K562 (cell line): ENCODE results near the gene BMP3. TPM values are rescaled to one million over a fixed set of nuclear protein-coding genes. Genes with fewer than 3 reads are reported as not detected.

ENCODE experiments used
- ATAC-seq: fragments of 200-7000 bp; cut with Tn5 transposase; 3 replicates; pipeline ENCODE4 v1.9.1; 2020; ENCODE audit warnings: moderate library complexity
- BruUV-seq: library from RNA; stranded (reverse); fragments of 400-500 nt; replicated peaks from 2 replicates; lab custom pipeline; 2021; lab: Mats Ljungman, UMichigan
- CTCF ChIA-PET: fragments of 300-600 bp; formaldehyde crosslinking; extraction: SDS; loops from one replicate; lab custom pipeline; 2021; ENCODE audit warnings: low intra/inter-chr PET ratio; lab: Yijun Ruan, JAX
- POLR2A ChIA-PET: fragments of 300-600, 350-650 bp; sonication (Branson Sonifier 250); formaldehyde crosslinking; extraction: SDS; loops from one replicate; lab custom pipeline; 2021; ENCODE audit warnings: antibody characterized with exemption, inconsistent platforms; lab: Yijun Ruan, JAX
- DNase-seq, 4 experiments: peaks; one replicate each; pipeline versions ENCODE4 v3.0.0 to v3.0.0-alpha.2; 2011 to 2018; ENCODE audit warnings: low spot score in 3 of 4, mixed read lengths in 3 of 4; ENCODE audit errors: extremely low read depth in 1 of 4
- FAIRE-seq: peaks from 2 replicates; lab custom pipeline; 2011; peaks lifted over from hg19 to GRCh38; lab: Jason Lieb, UNC
- H2AFZ ChIP-seq: 2 replicates; pipeline ENCODE4 v1.6.0; 2011; ENCODE audit warnings: low read depth, low read length, control low read depth, inconsistent platforms
- H3K27ac ChIP-seq: fragments of 200-600 bp; 3 replicates; pipeline ENCODE4 v1.8.0; 2011; ENCODE audit warnings: low read depth, mild to moderate bottlenecking, control low read depth, inconsistent platforms, low read length, moderate library complexity, mixed read lengths; ENCODE audit errors: extremely low read depth
- H3K27me3 ChIP-seq, 2 experiments: fragments of 300-600 bp in 1 of 2; 2 replicates in 1 of 2; 3 replicates in 1 of 2; pipeline versions ENCODE4 v1.6.0 to v1.8.0; 2011; ENCODE audit warnings: inconsistent platforms in 2 of 2, low read length in 2 of 2, mild to moderate bottlenecking in 1 of 2, mixed read lengths in 1 of 2, moderate library complexity in 1 of 2; ENCODE audit not compliant: control insufficient read depth in 2 of 2, insufficient read depth in 2 of 2
- H3K36me3 ChIP-seq: fragments of 300-600 bp; 3 replicates; pipeline ENCODE4 v1.8.0; 2011; ENCODE audit warnings: mild to moderate bottlenecking, low read length, inconsistent platforms; ENCODE audit not compliant: control insufficient read depth, insufficient read depth
- H3K4me1 ChIP-seq, 2 experiments: fragments of 200-600 bp in 1 of 2; replicated peaks in 1 of 2; 2 replicates in 1 of 2; 3 replicates in 1 of 2; pipeline versions ENCODE4 v1.5.1 to v1.8.0; 2011; ENCODE audit warnings: inconsistent platforms in 2 of 2, low read length in 2 of 2, mild to moderate bottlenecking in 1 of 2, mixed read lengths in 1 of 2, moderate library complexity in 1 of 2; ENCODE audit not compliant: control insufficient read depth in 2 of 2, insufficient read depth in 2 of 2
- H3K4me2 ChIP-seq: 2 replicates; pipeline ENCODE4 v1.6.1; 2011; ENCODE audit warnings: low read length, control low read depth, inconsistent platforms, mixed read lengths; ENCODE audit not compliant: insufficient read depth
- H3K4me3 ChIP-seq: fragments of 200-600 bp; sonication (generic), shearing (Covaris generic); 2 replicates; pipeline ENCODE4 v1.5.1; 2016; ENCODE audit warnings: control low read depth, inconsistent platforms
- H3K79me2 ChIP-seq: fragments of 200-600 bp; 3 replicates; pipeline ENCODE4 v1.8.0; 2011; ENCODE audit warnings: low read length, inconsistent platforms; ENCODE audit not compliant: control insufficient read depth, insufficient read depth
- H3K9ac ChIP-seq, 2 experiments: 2 replicates each; pipeline versions ENCODE4 v1.6.0 to v1.6.1; 2011; ENCODE audit warnings: low read depth in 2 of 2, low read length in 2 of 2, control low read depth in 1 of 2, inconsistent platforms in 1 of 2, mild to moderate bottlenecking in 1 of 2, mixed read lengths in 1 of 2; ENCODE audit not compliant: insufficient read depth in 1 of 2
- H3K9me1 ChIP-seq: one replicate; pipeline ENCODE4 v1.6.0; 2011; ENCODE audit warnings: inconsistent platforms, mild to moderate bottlenecking, low read length, moderate library complexity; ENCODE audit not compliant: control insufficient read depth, insufficient read depth
- H3K9me3 ChIP-seq: replicated peaks from 2 replicates; pipeline ENCODE4 v1.5.1; 2011; ENCODE audit warnings: low read depth, low read length, inconsistent platforms; ENCODE audit not compliant: control insufficient read depth, insufficient read depth
- H4K20me1 ChIP-seq: replicated peaks from 2 replicates; pipeline ENCODE4 v1.6.1; 2011; ENCODE audit warnings: low read length, inconsistent platforms, mixed read lengths; ENCODE audit not compliant: control insufficient read depth, insufficient read depth
- CBFA2T3 ChIP-seq: fragments of 450-650 bp; IDR thresholded peaks from 2 replicates; pipeline ENCODE4 v1.6.1; 2017
- HCFC1 ChIP-seq: IDR thresholded peaks from 2 replicates; pipeline ENCODE4 v1.6.1; 2012; ENCODE audit warnings: low read depth, low read length, improper control_type of control experiment
- HEY1 ChIP-seq: fragments of 250-450 bp; sonication (Bioruptor Pico); IDR thresholded peaks from 2 replicates; pipeline ENCODE4 v1.5.0; 2020; ENCODE audit warnings: mild to moderate bottlenecking, moderate library complexity, borderline replicate concordance
- LCOR ChIP-seq: sonication (generic); formaldehyde crosslinking; IDR thresholded peaks from 2 replicates; pipeline ENCODE4 v1.8.0; 2022; ENCODE audit warnings: mild to moderate bottlenecking, missing genetic modification reagents
- POLR2H ChIP-seq: IDR thresholded peaks from 2 replicates; pipeline ENCODE4 v1.6.1; 2016; ENCODE audit warnings: missing genetic modification characterization, low read depth, mild to moderate bottlenecking, control low read depth, missing compliant biosample characterization, moderate library complexity
- RBBP5 ChIP-seq: fragments of 200-600 bp; sonication (generic); IDR thresholded peaks from 2 replicates; pipeline ENCODE4 v1.6.1; 2012; ENCODE audit warnings: borderline replicate concordance, mild to moderate bottlenecking, low read length, control low read depth, inconsistent platforms; ENCODE audit not compliant: insufficient read depth, poor library complexity, severe bottlenecking
- SIN3B ChIP-seq: fragments of 450-650 bp; IDR thresholded peaks from 2 replicates; pipeline ENCODE4 v1.6.1; 2017; ENCODE audit warnings: low read depth, mild to moderate bottlenecking, moderate library complexity
- SRSF3 ChIP-seq: fragments of 200-400 bp; formaldehyde crosslinking; IDR thresholded peaks from 2 replicates; pipeline ENCODE4 v1.6.1; 2016; ENCODE audit warnings: mild to moderate bottlenecking, low read length, moderate library complexity; ENCODE audit not compliant: insufficient read depth
- ZBTB34 ChIP-seq: fragments of 250-450 bp; sonication (Bioruptor Pico); IDR thresholded peaks from 2 replicates; pipeline ENCODE4 v1.8.0; 2021; ENCODE audit warnings: mild to moderate bottlenecking, moderate library complexity
- ZNF174 ChIP-seq: fragments of 250-450 bp; sonication (Bioruptor Pico); IDR thresholded peaks from 2 replicates; pipeline ENCODE4 v1.4.0; 2020; ENCODE audit warnings: mild to moderate bottlenecking
- WGBS: fragments of 100-300 bp; shearing (Covaris generic); methylation state at CpG from one replicate; pipeline ENCODE4 v1.1.6; 2016; ENCODE audit warnings: low coverage, mixed read lengths; ENCODE audit not compliant: insufficient coverage; ENCODE audit errors: missing lambda C conversion rate; 5-methylcytosine and 5-hydroxymethylcytosine counted together
- in situ Hi-C: fragments of 300-500 bp; cut with MboI; formaldehyde crosslinking; loops from 4 replicates; pipeline ENCODE4 v1.15.0; 2018; ENCODE audit warnings: inconsistent platforms, mixed read lengths
- intact Hi-C: fragments of 100-400 bp; cut with micrococcal nuclease; formaldehyde crosslinking; loops from 2 replicates; pipeline ENCODE4 v1.14.2; 2022
- polyA plus RNA-seq, 8 experiments: library from polyadenylated mRNA; depleted of rRNA in 4 of 8; stranded (reverse) in 5 of 8; unstranded in 3 of 8; fragments of >200 nt; fragmentation: Nextera tagmentation in 2 of 8; fragmentation: Illumina TruSeq in 1 of 8; extraction: Ambion mirVana in 2 of 8; extraction: Trizol in 1 of 8; gene quantifications; 2 replicates each; pipeline versions ENCODE4 v1.2.1 to v1.2.3, GENCODE V29; 2011 to 2014; ENCODE audit warnings: inconsistent platforms in 1 of 8, missing spikeins in 1 of 8
- total RNA-seq, 7 experiments: library from RNA; depleted of rRNA in 6 of 7; stranded (reverse); fragments of >200 nt in 6 of 7; fragmentation: Illumina TruSeq in 2 of 7; extraction: Trizol in 2 of 7; gene quantifications; 2 replicates each; pipeline versions ENCODE4 v1.2.1 to v1.2.3, GENCODE V29; 2011 to 2021; ENCODE audit warnings: low replicate concordance in 1 of 7
- TF ChIP-seq, protein P1 (sequence below): sonication (generic); formaldehyde crosslinking; IDR thresholded peaks from 2 replicates; pipeline ENCODE4 v1.8.0; 2022; ENCODE audit warnings: mild to moderate bottlenecking, missing genetic modification reagents, borderline replicate concordance
- TF ChIP-seq, protein P2 (sequence below): sonication (generic); formaldehyde crosslinking; IDR thresholded peaks from 2 replicates; pipeline ENCODE4 v1.8.0; 2023; ENCODE audit warnings: missing genetic modification reagents, mild to moderate bottlenecking, borderline replicate concordance

Gene BMP3
- total and polyA plus RNA-seq, 9 of the 15 experiments (the other 6 are each of a cell fraction or from before 2014, with no cell fraction given): 0.01 TPM; not detected in 8

GRCh38 chr4:81042578-81043365, 12.3 kb downstream of the BMP3 start:
- BruUV-seq: no TSS peak
- TF ChIP-seq HCFC1 (no peak), SRSF3 (no peak), SIN3B (no peak), POLR2H (tag) (no peak), LCOR (CRISPR knock-in tag) (no peak), HEY1 (CRISPR knock-in tag) (no peak), ZBTB34 (no peak), RBBP5 (no peak), CBFA2T3 (no peak), ZNF174 (CRISPR knock-in tag) (no peak)
- TF ChIP-seq, protein P1, sequence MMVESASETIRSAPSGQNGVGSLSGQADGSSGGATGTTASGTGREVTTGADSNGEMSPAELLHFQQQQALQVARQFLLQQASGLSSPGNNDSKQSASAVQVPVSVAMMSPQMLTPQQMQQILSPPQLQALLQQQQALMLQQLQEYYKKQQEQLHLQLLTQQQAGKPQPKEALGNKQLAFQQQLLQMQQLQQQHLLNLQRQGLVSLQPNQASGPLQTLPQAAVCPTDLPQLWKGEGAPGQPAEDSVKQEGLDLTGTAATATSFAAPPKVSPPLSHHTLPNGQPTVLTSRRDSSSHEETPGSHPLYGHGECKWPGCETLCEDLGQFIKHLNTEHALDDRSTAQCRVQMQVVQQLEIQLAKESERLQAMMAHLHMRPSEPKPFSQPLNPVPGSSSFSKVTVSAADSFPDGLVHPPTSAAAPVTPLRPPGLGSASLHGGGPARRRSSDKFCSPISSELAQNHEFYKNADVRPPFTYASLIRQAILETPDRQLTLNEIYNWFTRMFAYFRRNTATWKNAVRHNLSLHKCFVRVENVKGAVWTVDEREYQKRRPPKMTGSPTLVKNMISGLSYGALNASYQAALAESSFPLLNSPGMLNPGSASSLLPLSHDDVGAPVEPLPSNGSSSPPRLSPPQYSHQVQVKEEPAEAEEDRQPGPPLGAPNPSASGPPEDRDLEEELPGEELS: no peak
- TF ChIP-seq, protein P2, sequence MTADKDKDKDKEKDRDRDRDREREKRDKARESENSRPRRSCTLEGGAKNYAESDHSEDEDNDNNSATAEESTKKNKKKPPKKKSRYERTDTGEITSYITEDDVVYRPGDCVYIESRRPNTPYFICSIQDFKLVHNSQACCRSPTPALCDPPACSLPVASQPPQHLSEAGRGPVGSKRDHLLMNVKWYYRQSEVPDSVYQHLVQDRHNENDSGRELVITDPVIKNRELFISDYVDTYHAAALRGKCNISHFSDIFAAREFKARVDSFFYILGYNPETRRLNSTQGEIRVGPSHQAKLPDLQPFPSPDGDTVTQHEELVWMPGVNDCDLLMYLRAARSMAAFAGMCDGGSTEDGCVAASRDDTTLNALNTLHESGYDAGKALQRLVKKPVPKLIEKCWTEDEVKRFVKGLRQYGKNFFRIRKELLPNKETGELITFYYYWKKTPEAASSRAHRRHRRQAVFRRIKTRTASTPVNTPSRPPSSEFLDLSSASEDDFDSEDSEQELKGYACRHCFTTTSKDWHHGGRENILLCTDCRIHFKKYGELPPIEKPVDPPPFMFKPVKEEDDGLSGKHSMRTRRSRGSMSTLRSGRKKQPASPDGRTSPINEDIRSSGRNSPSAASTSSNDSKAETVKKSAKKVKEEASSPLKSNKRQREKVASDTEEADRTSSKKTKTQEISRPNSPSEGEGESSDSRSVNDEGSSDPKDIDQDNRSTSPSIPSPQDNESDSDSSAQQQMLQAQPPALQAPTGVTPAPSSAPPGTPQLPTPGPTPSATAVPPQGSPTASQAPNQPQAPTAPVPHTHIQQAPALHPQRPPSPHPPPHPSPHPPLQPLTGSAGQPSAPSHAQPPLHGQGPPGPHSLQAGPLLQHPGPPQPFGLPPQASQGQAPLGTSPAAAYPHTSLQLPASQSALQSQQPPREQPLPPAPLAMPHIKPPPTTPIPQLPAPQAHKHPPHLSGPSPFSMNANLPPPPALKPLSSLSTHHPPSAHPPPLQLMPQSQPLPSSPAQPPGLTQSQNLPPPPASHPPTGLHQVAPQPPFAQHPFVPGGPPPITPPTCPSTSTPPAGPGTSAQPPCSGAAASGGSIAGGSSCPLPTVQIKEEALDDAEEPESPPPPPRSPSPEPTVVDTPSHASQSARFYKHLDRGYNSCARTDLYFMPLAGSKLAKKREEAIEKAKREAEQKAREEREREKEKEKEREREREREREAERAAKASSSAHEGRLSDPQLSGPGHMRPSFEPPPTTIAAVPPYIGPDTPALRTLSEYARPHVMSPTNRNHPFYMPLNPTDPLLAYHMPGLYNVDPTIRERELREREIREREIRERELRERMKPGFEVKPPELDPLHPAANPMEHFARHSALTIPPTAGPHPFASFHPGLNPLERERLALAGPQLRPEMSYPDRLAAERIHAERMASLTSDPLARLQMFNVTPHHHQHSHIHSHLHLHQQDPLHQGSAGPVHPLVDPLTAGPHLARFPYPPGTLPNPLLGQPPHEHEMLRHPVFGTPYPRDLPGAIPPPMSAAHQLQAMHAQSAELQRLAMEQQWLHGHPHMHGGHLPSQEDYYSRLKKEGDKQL (CRISPR knock-in tag): no peak

More at GRCh38 chr4:81042578-81043365, 12.3 kb downstream of the BMP3 start:
- Histone ChIP-seq H3K27ac (no peak overlapping the region), H3K9me1 (no peaks in the 10 kb centered on the region), H2AFZ (no peak overlapping the region), H3K4me1 (no peaks in the 10 kb centered on the region), H3K9ac (no peak overlapping the region), H3K27me3 (no peaks in the 10 kb centered on the region), H4K20me1 (no peaks in the 10 kb centered on the region), H3K4me2 (no peak overlapping the region), H3K36me3 (no peaks in the 10 kb centered on the region), H3K4me3 (no peak overlapping the region), H3K79me2 (no peaks in the 10 kb centered on the region), H3K9me3 (no peaks in the 10 kb centered on the region)
- intact Hi-C loops (loop anchor here (10.0 kb wide), 1 partner anchor 428 kb away; no protein-coding TSS in a partner anchor), in situ Hi-C loops (loop anchor here (5.0 kb wide), 1 partner anchor 685 kb away; no protein-coding TSS in a partner anchor)
- CTCF ChIA-PET: no interaction called here
- POLR2A ChIA-PET: no interaction called here
- ATAC-seq (no peak), FAIRE-seq (no peak), DNase-seq (no peak)
- 0% methylated on average over 5 of the region's 5 CpGs for WGBS
